ENCODE measurements around the gene SLC7A6OS.

Gene SLC7A6OS

GRCh38 chr16:68310774-68311511 is at the start of gene SLC7A6OS, which contains the start of gene PRMT7:
SLC7A6OS (minus strand) TSS chr16:68310946; CDS start chr16:68310926, 20 bp downstream.
PRMT7 (plus strand) TSS chr16:68311019; CDS start chr16:68315980, 4,961 bp downstream.
- DNase-seq (ENCODE audit: low read depth), result peak; percentile 90

- no peak for DNase-seq (ENCODE audit: low read depth)
These were observed 48.8 kb upstream of the SLC7A6OS start for GRCh38 chr16:68359398-68360191.

- DNase-seq (ENCODE audit: low read depth), result no peak
These were observed 48.2 kb upstream of the SLC7A6OS start for GRCh38 chr16:68358951-68359350.

- DNase-seq (ENCODE audit: low read depth), result no peak
These were observed 47.2 kb upstream of the SLC7A6OS start for GRCh38 chr16:68357923-68358322.

GRCh38 chr16:68357521-68357922 is 46.8 kb upstream of the SLC7A6OS start:
- DNase-seq (ENCODE audit: low read depth), result no peak

GRCh38 chr16:68356919-68357286 is 46.2 kb upstream of the SLC7A6OS start:
- no peak for DNase-seq (ENCODE audit: low read depth)

- peak; percentile 47 for DNase-seq (ENCODE audit: low read depth)
These were observed 45.6 kb upstream of the SLC7A6OS start for GRCh38 chr16:68356249-68356918.

GRCh38 chr16:68355447-68356248 is 44.9 kb upstream of the SLC7A6OS start:
- no peak for DNase-seq (ENCODE audit: low read depth)

- DNase-seq (ENCODE audit: low read depth), result no peak
These were observed 44.1 kb upstream of the SLC7A6OS start for GRCh38 chr16:68354816-68355215.

GRCh38 chr16:68353366-68353765 is 42.6 kb upstream of the SLC7A6OS start:
- DNase-seq (ENCODE audit: low read depth), result no peak

GRCh38 chr16:68351991-68352431 is 41.3 kb upstream of the SLC7A6OS start:
- no peak for DNase-seq (ENCODE audit: low read depth)

GRCh38 chr16:68351463-68351862 is 40.7 kb upstream of the SLC7A6OS start:
- no peak for DNase-seq (ENCODE audit: low read depth)

GRCh38 chr16:68350813-68351350 is 40.1 kb upstream of the SLC7A6OS start:
- DNase-seq (ENCODE audit: low read depth), result no peak

GRCh38 chr16:68349838-68350410 is 39.2 kb upstream of the SLC7A6OS start:
- no peak for DNase-seq (ENCODE audit: low read depth)

GRCh38 chr16:68348639-68349445 is 38.1 kb upstream of the SLC7A6OS start:
- DNase-seq (ENCODE audit: low read depth), result no peak

- no peak for DNase-seq (ENCODE audit: low read depth)
These were observed 36.9 kb upstream of the SLC7A6OS start for GRCh38 chr16:68347605-68348004.

- DNase-seq (ENCODE audit: low read depth), result no peak
These were observed 36.2 kb upstream of the SLC7A6OS start for GRCh38 chr16:68346892-68347480.

GRCh38 chr16:68345958-68346635 is 35.4 kb upstream of the SLC7A6OS start:
- no peak for DNase-seq (ENCODE audit: low read depth)

GRCh38 chr16:68345351-68345810 is 34.6 kb upstream of the SLC7A6OS start:
- no peak for DNase-seq (ENCODE audit: low read depth)

All from activated T-helper 9 cell treated with anti-CD3 and anti-CD28 coated beads, Interleukin-2, amount 50 U/mL, for 16 hours (primary cell).